ENCODE measurements around the gene JAKMIP2. TPM values are rescaled to one million over a fixed set of nuclear protein-coding genes. Genes with fewer than 3 reads are reported as not detected.

JAKMIP2 gene
- total and polyA plus RNA-seq, 7 donors, result 0.01 to 0.08 (median 0.06) TPM; not detected in 2

- intact Hi-C loops (cut with DNase I), result no loop called here
- TF ChIP-seq, protein P1, sequence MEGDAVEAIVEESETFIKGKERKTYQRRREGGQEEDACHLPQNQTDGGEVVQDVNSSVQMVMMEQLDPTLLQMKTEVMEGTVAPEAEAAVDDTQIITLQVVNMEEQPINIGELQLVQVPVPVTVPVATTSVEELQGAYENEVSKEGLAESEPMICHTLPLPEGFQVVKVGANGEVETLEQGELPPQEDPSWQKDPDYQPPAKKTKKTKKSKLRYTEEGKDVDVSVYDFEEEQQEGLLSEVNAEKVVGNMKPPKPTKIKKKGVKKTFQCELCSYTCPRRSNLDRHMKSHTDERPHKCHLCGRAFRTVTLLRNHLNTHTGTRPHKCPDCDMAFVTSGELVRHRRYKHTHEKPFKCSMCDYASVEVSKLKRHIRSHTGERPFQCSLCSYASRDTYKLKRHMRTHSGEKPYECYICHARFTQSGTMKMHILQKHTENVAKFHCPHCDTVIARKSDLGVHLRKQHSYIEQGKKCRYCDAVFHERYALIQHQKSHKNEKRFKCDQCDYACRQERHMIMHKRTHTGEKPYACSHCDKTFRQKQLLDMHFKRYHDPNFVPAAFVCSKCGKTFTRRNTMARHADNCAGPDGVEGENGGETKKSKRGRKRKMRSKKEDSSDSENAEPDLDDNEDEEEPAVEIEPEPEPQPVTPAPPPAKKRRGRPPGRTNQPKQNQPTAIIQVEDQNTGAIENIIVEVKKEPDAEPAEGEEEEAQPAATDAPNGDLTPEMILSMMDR (IDR thresholded peaks at IDR 0.05), result no peak
- WGBS, 3 donors, result 56 to 70% (median 56%) methylated on average over 1 of the region's 1 CpG
- Histone ChIP-seq H3K27me3 (ENCODE audit: insufficient read depth in 3 of 3, low read length in 2 of 3) (no peaks in the 10 kb centered on the region), H3K9me3 (no peaks in the 10 kb centered on the region), H3K27ac (no peak overlapping the region), H3K4me3 (no peak overlapping the region), H3K36me3 (ENCODE audit: insufficient read depth in 1 of 2, low read depth in 1 of 2) (no peaks in the 10 kb centered on the region), H3K4me1 (no peaks in the 10 kb centered on the region)
- DNase-seq, result no peak
- no peak for ATAC-seq
Observed at GRCh38 chr5:147813696-147814095, 31.2 kb upstream of the JAKMIP2 start.

GRCh38 chr5:147809830-147810666 is 27.5 kb upstream of the JAKMIP2 start:
- ATAC-seq (no peak), DNase-seq (no peak)
- Histone ChIP-seq H3K27me3 (ENCODE audit: insufficient read depth in 3 of 3, low read length in 2 of 3) (no peaks in the 10 kb centered on the region), H3K36me3 (ENCODE audit: insufficient read depth in 1 of 2, low read depth in 1 of 2) (no peaks in the 10 kb centered on the region), H3K4me1 (no peaks in the 10 kb centered on the region), H3K9me3 (no peaks in the 10 kb centered on the region), H3K4me3 (no peak overlapping the region), H3K27ac (no peak overlapping the region)
- TF ChIP-seq, protein P1 (IDR thresholded peaks at IDR 0.05), result no peak
- WGBS, 3 donors, result 56 to 75% (median 64%) methylated on average over 5 of the region's 5 CpGs
- intact Hi-C loops (cut with DNase I), result no loop called here

- ATAC-seq (no peak), DNase-seq (peak in 1 of 2 donors; percentile 46)
- 75 to 80% (median 77%) methylated on average over 6 of the region's 6 CpGs for WGBS, 3 donors
- H3K27me3 ChIP-seq (ENCODE audit: insufficient read depth in 3 of 3, low read length in 2 of 3), result no peaks in the 10 kb centered on the region
- TF ChIP-seq, protein P1 (IDR thresholded peaks at IDR 0.05), result no peak
- no peaks in the 10 kb centered on the region for H3K9me3 ChIP-seq
- no peaks in the 10 kb centered on the region for H3K4me1 ChIP-seq
- no peaks in the 10 kb centered on the region for H3K36me3 ChIP-seq (ENCODE audit: insufficient read depth in 1 of 2, low read depth in 1 of 2)
- no peak overlapping the region for H3K27ac ChIP-seq
- intact Hi-C loops (cut with DNase I), result no loop called here
- H3K4me3 ChIP-seq, result no peak overlapping the region
Observed at GRCh38 chr5:147805030-147805454, 22.5 kb upstream of the JAKMIP2 start.

DNA sequence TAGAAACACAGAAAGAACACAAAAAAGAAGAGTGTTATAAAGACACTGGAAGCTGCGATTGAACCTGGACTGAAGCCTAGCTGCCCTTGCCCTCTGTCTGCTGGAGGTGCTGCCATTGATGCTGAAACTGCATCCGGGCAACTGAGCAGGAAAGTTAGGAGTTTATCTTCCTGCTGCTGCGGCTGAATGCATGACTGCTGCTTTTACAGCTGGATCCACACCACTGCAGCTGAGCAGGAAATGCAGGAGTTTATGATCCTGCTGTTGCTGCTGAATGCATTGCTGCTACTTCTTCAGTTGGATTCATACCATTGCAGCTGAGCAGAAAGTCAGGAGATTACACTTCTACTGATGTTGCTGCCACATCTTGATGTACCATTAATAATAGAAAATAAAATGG is 21.8 kb upstream of the JAKMIP2 start:
- ATAC-seq (no peak), DNase-seq (no peak)
- Histone ChIP-seq H3K4me1 (no peaks in the 10 kb centered on the region), H3K9me3 (no peaks in the 10 kb centered on the region), H3K27ac (no peak overlapping the region), H3K27me3 (ENCODE audit: insufficient read depth in 3 of 3, low read length in 2 of 3) (no peaks in the 10 kb centered on the region), H3K36me3 (ENCODE audit: insufficient read depth in 1 of 2, low read depth in 1 of 2) (no peaks in the 10 kb centered on the region), H3K4me3 (no peak overlapping the region)
- intact Hi-C loops (cut with DNase I), result no loop called here
- WGBS, 3 donors, result 36 to 49% (median 41%) methylated on average over 3 of the region's 3 CpGs
- TF ChIP-seq, protein P1 (IDR thresholded peaks at IDR 0.05), result no peak

Measured in psoas muscle (tissue), 8 donors.